NOMO-1 treated with DMSO at 0.1 percent for 48 hours (cell line): ENCODE results near the gene EHMT1.
"Not testable (repeated sequence)": the region's sequence is repeated elsewhere in the genome, so short reads cannot be mapped to it uniquely, and the experiment has no call there.

Source experiments
- DNase-seq: peaks from one replicate; lab custom pipeline; 2025; ENCODE audit not compliant: unreplicated experiment; lab: John Stamatoyannopoulos, UW

EHMT1 gene

GRCh38 chr9:137614631-137615386, 4.0 kb upstream of the EHMT1 start:
- DNase-seq, result no peak

DNA sequence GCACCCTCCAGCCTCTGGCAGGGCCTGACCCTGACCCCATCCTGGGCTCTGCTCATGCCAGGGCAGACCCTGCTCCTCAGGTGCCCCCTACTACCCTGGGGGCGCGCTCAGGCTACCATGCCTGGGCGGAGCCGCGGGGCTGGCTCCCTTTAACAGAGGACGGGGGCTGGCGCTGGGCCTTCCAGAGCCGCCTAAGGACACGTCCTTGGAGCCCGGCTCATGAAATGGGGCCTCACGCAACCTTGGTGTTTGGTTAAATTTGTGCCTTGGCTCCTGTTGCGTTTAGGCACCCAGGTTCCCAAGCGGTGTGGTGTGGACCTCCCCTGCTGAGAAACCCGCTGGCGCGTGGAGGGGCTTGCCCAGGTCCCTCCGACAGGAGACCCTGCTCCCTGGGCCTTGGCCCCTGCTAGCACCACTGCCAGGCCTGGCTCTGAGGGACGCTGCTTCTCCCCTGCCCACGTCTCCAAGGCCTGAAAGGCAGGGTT, 3.4 kb upstream of the EHMT1 start:
- no peak for DNase-seq

GRCh38 chr9:137619240-137620047, 639 bp downstream of the EHMT1 start:
- peak; percentile 49 for DNase-seq

DNA sequence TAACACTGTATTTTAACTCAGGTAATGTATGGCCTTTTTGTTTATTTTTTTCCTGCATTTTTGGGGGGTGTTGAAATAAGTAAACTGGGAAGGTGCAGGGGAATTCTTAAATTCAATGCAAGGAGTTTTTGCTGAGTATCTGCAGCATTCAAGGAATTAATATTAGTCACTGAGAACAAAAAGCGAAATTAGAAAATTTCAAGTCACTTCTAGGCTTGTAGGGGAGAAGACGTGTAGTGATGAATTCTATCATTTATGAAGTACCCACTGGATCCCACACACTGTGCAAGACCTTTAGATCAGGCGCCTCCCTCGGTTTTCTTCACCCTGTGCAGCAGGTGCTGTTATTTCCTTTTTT, 1.2 kb downstream of the EHMT1 start:
- no peak for DNase-seq

DNA sequence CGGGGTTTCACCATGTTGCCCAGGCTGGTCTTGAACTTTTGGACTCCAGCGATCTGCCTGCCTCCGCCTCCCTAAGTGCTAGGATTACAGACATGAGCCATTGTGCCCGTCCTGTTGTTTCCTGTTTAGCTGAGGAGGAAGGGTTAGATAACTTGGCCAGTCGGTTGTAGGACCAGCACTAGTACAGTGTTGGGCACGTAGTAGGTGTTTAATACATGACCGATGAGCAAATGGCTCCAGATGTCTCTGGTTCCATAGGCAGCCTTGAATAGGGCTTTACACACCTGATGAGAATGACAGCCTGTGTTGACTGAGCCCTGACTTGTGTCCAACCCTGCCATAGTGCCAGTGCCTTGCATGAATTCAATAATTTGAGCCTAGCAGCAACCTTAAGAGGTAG, 1.8 kb downstream of the EHMT1 start:
- no peak for DNase-seq

DNA sequence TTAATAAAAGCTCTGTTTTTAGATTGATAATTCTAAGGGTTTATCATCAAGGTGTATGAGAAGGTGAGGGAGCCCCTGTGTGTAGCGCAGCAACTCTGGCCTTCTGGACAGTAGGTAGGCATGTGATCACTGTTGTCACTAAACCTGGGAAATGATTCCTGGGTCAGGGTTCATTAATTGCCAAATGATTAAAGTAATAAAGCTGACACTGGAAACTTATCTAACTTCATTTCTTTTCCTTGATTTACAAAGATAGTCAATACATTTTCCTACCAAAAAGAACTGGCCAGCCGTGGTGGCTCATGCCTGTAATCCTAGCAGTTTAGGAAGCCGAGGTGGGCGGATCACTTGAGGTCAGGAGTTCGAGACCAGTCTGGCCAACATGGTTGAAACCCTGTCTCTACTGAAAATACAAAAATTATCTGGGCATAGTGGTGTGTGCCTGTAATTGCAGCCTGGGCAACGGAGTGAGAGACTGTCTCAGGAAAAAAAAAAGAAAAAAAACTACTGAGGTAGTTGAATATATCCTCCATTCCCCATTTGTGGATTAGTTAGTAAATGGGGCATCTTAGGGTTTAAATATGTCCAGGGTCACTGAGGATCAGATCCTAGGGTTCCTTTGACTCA, 2.4 kb downstream of the EHMT1 start:
- DNase-seq, result peak; percentile 19

DNA sequence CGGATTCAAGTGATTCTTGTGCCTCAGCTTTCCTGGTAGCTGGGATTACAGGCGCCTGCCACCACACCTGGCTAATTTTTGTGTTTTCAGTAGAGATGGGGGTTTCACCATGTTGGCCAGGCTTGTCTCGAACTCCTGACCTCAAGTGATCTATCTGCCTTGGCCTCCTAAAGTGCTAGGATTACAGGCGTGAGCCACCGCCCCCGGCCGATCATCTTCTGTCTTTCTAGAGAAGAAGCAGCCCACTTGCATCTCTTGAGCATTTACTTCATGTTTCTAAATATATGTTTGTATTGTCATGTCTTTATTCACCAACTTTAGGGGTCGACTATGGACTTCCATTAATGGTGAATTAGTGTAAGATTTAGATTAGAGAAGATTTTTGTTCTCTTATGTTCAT, 3.4 kb downstream of the EHMT1 start:
- DNase-seq, result not testable (repeated sequence)

DNA sequence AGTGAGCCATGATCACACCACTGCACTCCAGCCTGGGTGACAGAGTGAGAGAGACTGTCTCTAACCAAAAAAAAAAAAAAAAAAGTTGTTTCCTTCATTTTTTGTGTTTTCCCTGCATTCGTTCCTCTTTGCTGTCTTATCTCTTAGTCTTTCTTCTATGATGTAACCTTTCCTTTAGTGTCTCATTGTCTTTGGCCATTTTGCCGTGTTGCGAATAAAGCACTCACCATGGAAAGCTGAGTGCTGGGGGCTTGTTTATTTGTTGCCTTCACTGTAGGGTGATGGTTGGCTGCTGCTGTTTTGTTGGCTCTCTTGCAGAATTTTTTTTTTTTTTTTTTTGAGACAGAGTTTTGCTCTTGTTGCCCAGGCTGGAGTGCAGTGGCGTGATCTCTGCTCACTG, 7.7 kb downstream of the EHMT1 start:
- peak; percentile 44 for DNase-seq

GRCh38 chr9:137627406-137627805, 8.6 kb downstream of the EHMT1 start:
- not testable (repeated sequence) for DNase-seq

DNA sequence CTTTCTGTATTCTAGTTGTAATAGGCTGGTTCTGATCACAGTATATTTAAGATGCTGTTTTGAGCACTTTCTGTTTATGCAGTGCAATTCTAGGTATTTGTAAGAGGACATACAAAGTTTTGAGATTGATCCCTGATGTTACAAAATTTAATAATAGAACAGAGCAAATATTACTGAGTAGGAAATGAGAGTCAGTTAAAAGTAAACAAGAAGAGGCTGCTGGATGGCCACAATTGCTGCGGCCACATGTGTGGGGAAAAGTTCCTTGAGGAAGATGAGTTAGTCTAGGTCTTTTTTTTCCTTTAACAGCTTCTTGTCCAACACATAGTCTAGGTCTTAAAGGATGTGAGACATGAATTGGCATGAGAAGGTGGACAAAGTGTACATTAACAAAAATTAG, 11.3 kb downstream of the EHMT1 start:
- DNase-seq, result no peak

DNA sequence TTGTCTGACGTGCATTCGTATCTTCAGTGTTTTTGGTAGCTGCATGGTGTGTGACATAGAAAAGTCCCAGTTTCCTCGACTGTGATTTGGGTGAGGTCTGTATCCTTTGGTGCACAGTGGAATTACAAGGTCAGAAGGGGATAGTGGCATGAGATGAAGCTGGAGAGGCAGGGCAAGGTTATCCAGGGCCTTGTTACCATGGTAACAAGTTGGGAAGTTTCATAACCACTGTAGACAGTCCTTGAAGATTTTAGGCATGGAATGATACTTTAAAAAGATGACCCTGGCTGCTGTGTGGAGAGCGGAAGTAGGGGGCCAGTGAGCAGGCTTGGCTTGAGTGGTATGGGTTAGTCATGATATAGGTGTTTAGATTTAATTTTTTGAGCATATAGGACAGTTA, 11.9 kb downstream of the EHMT1 start:
- DNase-seq, result no peak

- peak; percentile 15 for DNase-seq
These were observed 12.8 kb downstream of the EHMT1 start for GRCh38 chr9:137631345-137632229.

DNA sequence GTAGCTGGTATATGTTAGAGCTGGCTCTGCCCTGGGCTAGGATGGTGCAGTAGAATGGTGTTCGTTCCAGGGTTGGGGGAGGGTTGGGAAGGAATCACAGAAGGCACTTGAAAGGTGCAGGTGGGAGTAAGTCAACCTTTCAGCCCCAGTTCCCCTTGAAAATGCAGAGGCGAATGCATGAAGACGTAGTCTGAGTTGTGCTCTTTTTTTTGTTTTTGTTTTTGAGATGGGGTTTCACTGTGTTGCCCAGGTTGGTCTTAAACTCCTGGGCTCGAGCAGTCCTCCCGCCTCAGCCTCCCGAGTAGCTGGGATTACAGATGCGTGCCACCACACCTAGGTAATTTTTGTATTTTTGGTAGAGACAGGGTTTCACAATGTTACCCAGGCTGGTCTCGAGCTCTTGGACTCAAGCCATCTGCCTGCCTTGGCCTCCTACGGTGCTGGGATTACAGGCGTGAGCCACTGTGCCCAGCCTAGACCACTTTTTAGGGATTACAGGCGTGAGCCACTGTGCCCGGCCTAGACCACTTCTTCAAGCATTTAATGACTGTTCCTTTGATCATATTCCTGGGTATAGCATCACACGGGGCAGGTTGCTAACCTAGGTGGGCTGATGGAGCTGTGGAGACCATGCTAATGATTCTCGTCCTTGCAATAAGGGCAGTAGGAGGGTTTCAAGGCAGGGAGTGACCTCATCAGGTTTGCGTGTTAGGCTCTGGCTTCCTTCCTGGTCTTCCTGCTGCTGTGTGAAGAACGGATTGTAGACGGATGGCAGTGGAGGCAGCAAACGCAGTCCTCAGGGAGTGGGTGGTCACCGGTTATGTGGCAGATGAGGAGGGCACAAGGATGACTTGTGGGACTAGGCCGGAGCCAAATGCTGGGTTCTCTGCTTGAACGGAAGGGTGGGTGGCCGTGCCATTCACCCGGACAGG, 13.7 kb downstream of the EHMT1 start:
- DNase-seq, result no peak

DNA sequence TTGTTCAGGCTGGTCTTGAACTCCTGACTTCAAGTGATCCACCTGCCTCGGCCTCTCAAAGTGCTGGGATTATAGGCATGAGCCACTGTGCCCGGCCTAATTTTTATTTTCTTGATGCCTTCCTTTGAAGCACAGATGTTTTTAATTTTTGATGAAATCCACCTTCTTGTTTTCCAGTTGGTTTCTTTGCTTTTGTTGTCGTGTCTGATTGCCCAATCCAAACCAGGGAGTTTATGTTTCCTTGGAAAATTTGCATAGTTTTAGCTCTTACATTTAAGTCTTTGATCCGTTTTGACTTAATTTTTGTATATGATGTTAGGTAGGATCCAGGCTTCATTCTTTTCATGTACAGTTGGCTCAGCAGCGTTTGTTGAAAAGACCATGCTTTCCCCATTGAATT, 15.2 kb downstream of the EHMT1 start:
- DNase-seq, result no peak

DNA sequence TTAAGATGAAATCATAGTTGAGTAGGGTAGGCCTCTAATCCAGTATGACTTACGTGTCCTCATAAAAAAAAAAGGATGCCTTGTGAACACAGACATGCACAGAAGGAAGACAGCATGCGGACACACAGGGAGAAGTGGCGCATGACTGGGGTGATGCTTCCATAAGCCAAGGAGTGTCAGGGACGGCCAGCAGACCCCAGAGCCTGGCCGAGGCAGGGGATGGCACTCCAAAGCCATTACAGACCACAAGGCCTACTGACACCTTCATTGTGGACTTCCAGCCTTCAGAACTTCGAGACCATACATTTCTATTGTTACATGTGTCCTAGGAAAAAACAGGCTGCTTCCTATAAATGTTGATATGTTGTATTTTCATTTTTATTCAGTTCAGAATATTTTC, 19.9 kb downstream of the EHMT1 start:
- no peak for DNase-seq

- DNase-seq, result peak; percentile 32
These were observed 20.7 kb downstream of the EHMT1 start for GRCh38 chr9:137639303-137640051.

DNA sequence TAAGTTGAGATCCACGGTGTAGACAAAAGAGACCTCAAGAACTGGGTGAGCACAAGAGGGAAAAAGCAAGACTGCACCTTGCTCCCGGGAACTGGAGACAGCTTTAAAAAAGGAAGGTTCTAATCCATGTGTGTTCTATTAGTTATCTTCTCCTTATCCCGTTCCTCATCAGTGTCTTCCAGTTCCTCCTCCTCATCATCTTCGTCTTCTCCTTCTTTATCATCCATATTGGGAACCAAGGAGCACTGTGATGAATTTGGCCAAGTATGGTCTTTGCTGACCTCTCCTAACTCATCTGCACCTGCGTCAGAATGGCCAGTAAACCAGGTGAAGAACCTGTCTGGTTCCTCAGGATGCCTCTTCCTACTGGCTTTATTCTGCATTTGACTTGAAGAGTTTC, 22.1 kb downstream of the EHMT1 start:
- no peak for DNase-seq

DNA sequence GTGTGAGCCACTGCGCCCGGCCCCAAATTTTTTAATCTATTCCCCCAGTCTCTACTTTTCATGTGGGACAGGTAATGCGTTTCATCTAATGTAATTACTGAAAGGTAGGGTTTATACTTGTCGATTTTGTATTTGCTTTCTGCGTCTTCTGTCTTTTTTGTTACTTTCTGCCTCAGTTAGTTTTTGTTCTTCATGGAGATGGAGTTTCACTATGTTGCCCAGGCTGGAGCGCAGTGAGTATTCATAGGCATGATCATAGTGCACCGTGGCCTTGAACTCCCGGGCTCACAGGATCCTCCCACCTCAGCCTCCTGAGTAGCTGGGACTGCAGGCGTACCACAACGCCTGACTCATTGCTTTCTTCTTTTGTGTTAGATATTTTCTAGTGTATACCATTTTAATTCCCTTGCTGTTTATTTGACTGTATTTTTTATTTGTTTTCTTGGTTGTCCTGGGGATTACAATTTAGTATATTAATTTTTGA, 23.4 kb downstream of the EHMT1 start:
- no peak for DNase-seq

- no peak for DNase-seq
These were observed 24.1 kb downstream of the EHMT1 start for GRCh38 chr9:137642892-137643291.
